PC-3 (cell line): ENCODE measurements around the gene SAPCD2. TPM values are rescaled to one million over a fixed set of nuclear protein-coding genes. Genes with fewer than 3 reads are reported as not detected.

Experiments
- ATAC-seq: fragments of 200-7000 bp; cut with Tn5 transposase; 2 replicates; pipeline ENCODE4 v1.9.1; 2020; ENCODE audit warnings: mild to moderate bottlenecking, moderate library complexity
- BruUV-seq: library from RNA; stranded (reverse); fragments of 400-500 nt; replicated peaks from 2 replicates; lab custom pipeline; 2021; lab: Mats Ljungman, UMichigan
- CTCF ChIA-PET: fragments of 300-600 bp; sonication (Branson Sonifier 250); formaldehyde crosslinking; loops from one replicate; lab custom pipeline; 2022; ENCODE audit warnings: antibody characterized with exemption; lab: Charles Lee
- POLR2A ChIA-PET: fragments of 300-600 bp; sonication (Branson Sonifier 250); formaldehyde crosslinking; loops from one replicate; lab custom pipeline; 2022; ENCODE audit warnings: antibody characterized with exemption; ENCODE audit not compliant: unreplicated experiment; lab: Charles Lee
- DNase-seq: peaks from one replicate; pipeline ENCODE4 v3.0.0-alpha.2; 2015
- H2AFZ ChIP-seq: fragments of 300-600 bp; sonication (generic); 2 replicates; pipeline ENCODE4 v1.6.0; 2016; ENCODE audit warnings: antibody characterized with exemption, low read length
- H3F3A ChIP-seq: fragments of 300-600 bp; sonication (generic); one replicate; pipeline ENCODE4 v1.6.0; 2017; ENCODE audit warnings: antibody characterized with exemption, low read length, control low read depth, mild to moderate bottlenecking; ENCODE audit not compliant: unreplicated experiment
- H3K27ac ChIP-seq: fragments of 300-600 bp; sonication (generic); 2 replicates; pipeline ENCODE4 v1.5.1; 2016; ENCODE audit warnings: mild to moderate bottlenecking, low read length
- H3K27me3 ChIP-seq: fragments of 300-600 bp; sonication (generic); 2 replicates; pipeline ENCODE4 v1.6.1; 2016; ENCODE audit warnings: low read length, mixed read lengths
- H3K36me3 ChIP-seq: fragments of 300-600 bp; sonication (generic); 2 replicates; pipeline ENCODE4 v1.6.1; 2016; ENCODE audit warnings: low read depth, mixed run types, low read length, mixed read lengths
- H3K4me1 ChIP-seq: fragments of 300-600 bp; sonication (generic); 2 replicates; pipeline ENCODE4 v1.5.1; 2016; ENCODE audit warnings: low read length; ENCODE audit not compliant: insufficient read depth
- H3K4me2 ChIP-seq: fragments of 300-600 bp; sonication (generic); 2 replicates; pipeline ENCODE4 v1.6.0; 2016; ENCODE audit warnings: low read length
- H3K4me3 ChIP-seq: fragments of 300-600 bp; sonication (generic); 2 replicates; pipeline ENCODE4 v1.5.1; 2016; ENCODE audit warnings: mild to moderate bottlenecking, low read length, mixed read lengths
- H3K79me2 ChIP-seq: fragments of 300-600 bp; sonication (generic); 2 replicates; pipeline ENCODE4 v1.6.1; 2017; ENCODE audit warnings: low read length, mixed read lengths
- H3K9ac ChIP-seq: fragments of 300-600 bp; sonication (generic); 2 replicates; pipeline ENCODE4 v1.6.0; 2016; ENCODE audit warnings: mild to moderate bottlenecking, low read length
- H3K9me2 ChIP-seq: fragments of 300-600 bp; sonication (generic); replicated peaks from 2 replicates; pipeline ENCODE4 v1.6.1; 2016; ENCODE audit warnings: mixed run types, low read length, mixed read lengths
- H3K9me3 ChIP-seq: fragments of 300-600 bp; sonication (generic); 2 replicates; pipeline ENCODE4 v1.6.1; 2016; ENCODE audit warnings: low read length, mixed read lengths
- H4K20me1 ChIP-seq: fragments of 300-600 bp; sonication (generic); 2 replicates; pipeline ENCODE4 v1.6.1; 2016; ENCODE audit warnings: low read length, mixed read lengths
- EZH2 ChIP-seq: fragments of 300-600 bp; sonication (generic); IDR thresholded peaks from one replicate; pipeline ENCODE4 v1.6.1; 2017; ENCODE audit warnings: antibody characterized with exemption, mild to moderate bottlenecking, low read length; ENCODE audit not compliant: unreplicated experiment
- EZH2phosphoT487 ChIP-seq: fragments of 300-600 bp; sonication (generic); IDR thresholded peaks from 2 replicates; pipeline ENCODE4 v1.6.1; 2018; ENCODE audit warnings: mild to moderate bottlenecking, antibody characterized with exemption, low read length, borderline replicate concordance
- intact Hi-C: fragments of 100-400 bp; cut with micrococcal nuclease; formaldehyde crosslinking; loops from 2 replicates; pipeline ENCODE4 v1.9.0; 2023
- total RNA-seq: library from RNA; depleted of rRNA; stranded (reverse); fragments of >200 nt; gene quantifications from 2 replicates; pipeline ENCODE4 v1.2.3, GENCODE V29; 2014
- TF ChIP-seq, protein P1 (sequence below): fragments of 300-600 bp; sonication (generic); conservative IDR thresholded peaks from 2 replicates; pipeline ENCODE4 v1.5.1; 2017; ENCODE audit warnings: antibody characterized with exemption, low read depth, mild to moderate bottlenecking, low read length

SAPCD2 gene
- total RNA-seq, 1 experiment from 2014 or later, result 98.4 TPM

DNA sequence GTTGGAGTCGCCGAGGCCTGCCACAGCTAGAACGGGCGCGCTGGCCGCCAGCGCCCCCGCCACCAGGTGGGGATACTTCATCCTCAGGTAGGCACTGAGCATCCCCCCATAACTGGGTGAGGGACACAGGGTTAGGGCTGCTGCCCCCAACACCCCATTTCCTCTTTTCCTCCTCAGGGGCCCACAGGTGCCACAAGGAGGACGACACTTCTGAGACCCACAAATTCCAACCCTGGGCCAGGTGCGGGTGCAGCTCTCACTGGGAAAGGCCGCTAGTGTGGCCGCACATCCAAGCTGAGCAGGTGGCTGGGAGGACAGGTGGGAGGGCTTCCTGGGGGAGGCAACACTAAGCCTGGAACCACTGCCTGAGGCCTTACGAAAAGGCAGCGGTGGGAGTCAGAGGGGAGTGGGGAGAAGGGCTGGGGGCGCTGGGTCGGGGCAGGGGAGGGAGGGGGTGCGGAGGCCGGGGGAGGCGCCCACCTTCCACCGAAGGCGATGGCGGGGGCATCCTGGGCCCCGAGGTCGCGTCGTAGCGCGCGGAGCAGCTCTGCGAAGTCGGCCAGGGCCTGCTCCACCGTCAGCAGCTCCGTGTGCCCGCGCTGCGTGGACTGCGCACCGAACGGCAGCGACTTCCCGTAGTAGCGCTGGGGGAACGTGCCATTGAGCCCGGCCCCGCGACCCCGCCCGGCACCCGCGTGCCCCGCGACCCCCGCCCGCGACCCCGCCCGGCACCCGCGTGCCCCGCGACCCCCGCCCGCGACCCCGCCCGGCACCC lies 43.2 kb upstream of the SAPCD2 start:
- Histone ChIP-seq H3K4me2 (peak overlapping the region; percentile 31), H3K9me3 (no peaks in the 10 kb centered on the region), H3K4me1 (0 out of 2 replicates have a peak, but pooled peaks cover 5% of the 10 kb centered on the region), H3K4me3 (no peak overlapping the region), H2AFZ (no peak overlapping the region), H3F3A (no peaks in the 10 kb centered on the region), H3K36me3 (no peaks in the 10 kb centered on the region), H3K9me2 (no peaks in the 10 kb centered on the region), H3K27ac (no peak overlapping the region), H3K27me3 (no peaks in the 10 kb centered on the region), H3K79me2 (no peaks in the 10 kb centered on the region), H3K9ac (no peak overlapping the region), H4K20me1 (no peaks in the 10 kb centered on the region)
- ChIA-PET POLR2A (no interaction called here), CTCF (no interaction called here)
- no TSS peak for BruUV-seq
- DNase-seq (no peak), ATAC-seq (peak; percentile 15; the same call in 1 of the 2 replicates)
- TF ChIP-seq EZH2phosphoT487 (no peak), EZH2 (no peak)
- TF ChIP-seq, protein P1, sequence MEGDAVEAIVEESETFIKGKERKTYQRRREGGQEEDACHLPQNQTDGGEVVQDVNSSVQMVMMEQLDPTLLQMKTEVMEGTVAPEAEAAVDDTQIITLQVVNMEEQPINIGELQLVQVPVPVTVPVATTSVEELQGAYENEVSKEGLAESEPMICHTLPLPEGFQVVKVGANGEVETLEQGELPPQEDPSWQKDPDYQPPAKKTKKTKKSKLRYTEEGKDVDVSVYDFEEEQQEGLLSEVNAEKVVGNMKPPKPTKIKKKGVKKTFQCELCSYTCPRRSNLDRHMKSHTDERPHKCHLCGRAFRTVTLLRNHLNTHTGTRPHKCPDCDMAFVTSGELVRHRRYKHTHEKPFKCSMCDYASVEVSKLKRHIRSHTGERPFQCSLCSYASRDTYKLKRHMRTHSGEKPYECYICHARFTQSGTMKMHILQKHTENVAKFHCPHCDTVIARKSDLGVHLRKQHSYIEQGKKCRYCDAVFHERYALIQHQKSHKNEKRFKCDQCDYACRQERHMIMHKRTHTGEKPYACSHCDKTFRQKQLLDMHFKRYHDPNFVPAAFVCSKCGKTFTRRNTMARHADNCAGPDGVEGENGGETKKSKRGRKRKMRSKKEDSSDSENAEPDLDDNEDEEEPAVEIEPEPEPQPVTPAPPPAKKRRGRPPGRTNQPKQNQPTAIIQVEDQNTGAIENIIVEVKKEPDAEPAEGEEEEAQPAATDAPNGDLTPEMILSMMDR, result no peak
- intact Hi-C loops, result no loop called here

DNA sequence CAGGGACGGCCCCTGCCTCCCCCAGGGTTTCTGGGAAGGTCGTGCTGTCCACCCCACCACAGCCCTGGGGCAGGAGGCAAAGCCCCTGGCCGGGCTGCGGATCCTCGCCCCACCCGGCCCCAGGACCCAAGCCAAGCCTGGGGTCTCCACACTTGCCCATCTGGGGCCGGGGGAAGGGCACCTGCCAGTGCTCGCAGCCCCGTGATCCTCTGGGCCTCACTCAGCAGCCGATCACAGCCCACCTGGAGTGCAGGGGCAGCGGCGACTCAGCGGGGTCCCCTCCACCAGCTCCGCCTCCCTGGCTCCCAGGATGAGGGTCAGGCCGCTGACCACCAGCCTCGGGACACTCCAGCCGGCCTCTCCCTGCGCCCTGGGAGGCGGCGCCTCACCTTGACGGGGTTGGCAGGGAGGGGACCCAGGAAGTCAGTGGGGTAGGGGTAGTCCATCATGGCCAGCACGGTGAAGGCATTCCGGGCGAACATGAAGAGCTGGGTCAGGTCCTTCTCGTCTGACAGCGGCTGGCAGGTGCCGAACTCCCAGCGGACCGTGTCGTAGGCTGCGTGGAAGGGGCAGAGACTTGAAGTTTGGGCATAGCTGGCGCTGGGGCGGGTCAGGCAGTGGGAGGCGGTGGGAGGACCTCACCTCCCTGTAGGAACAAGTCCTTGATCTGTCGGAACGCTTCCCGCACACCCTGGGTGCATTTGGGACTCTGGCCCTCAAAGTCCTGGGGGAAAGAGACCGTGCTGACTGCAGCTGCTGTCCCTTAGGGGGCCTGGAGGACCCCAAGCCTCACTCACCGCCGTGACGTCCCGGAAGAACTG lies 42.4 kb upstream of the SAPCD2 start:
- no peaks in the 10 kb centered on the region for H3K79me2 ChIP-seq
- POLR2A ChIA-PET, result no interaction called here
- TF ChIP-seq, protein P1, result no peak
- no peak for TF ChIP-seq EZH2
- no peak for TF ChIP-seq EZH2phosphoT487
- H4K20me1 ChIP-seq, result no peaks in the 10 kb centered on the region
- no peak overlapping the region for H3K9ac ChIP-seq
- H2AFZ ChIP-seq, result no peak overlapping the region
- H3K4me2 ChIP-seq, result no peak overlapping the region
- DNase-seq (no peak), ATAC-seq (no peak)
- no peak overlapping the region for H3K4me3 ChIP-seq
- H3K27ac ChIP-seq, result no peak overlapping the region
- 0 out of 2 replicates have a peak, but pooled peaks cover 5% of the 10 kb centered on the region for H3K4me1 ChIP-seq
- CTCF ChIA-PET, result no interaction called here
- H3K9me2 ChIP-seq, result no peaks in the 10 kb centered on the region
- no peaks in the 10 kb centered on the region for H3F3A ChIP-seq
- intact Hi-C loops, result no loop called here
- H3K9me3 ChIP-seq, result no peaks in the 10 kb centered on the region
- no peaks in the 10 kb centered on the region for H3K27me3 ChIP-seq
- H3K36me3 ChIP-seq, result no peaks in the 10 kb centered on the region
- BruUV-seq, result TSS peak; percentile 19
